Panc1 (cell line): Measurements from ENCODE around the gene DCLK2.

ENCODE experiments used
- POLR2AphosphoS5 ChIP-seq: IDR thresholded peaks from 2 replicates; pipeline ENCODE4 v1.6.1; 2012; ENCODE audit warnings: mild to moderate bottlenecking, low read depth, low read length, moderate library complexity
- REST ChIP-seq, 2 experiments: IDR thresholded peaks; 2 replicates each; pipeline ENCODE4 v1.6.1; 2011 to 2012; ENCODE audit warnings: low read depth in 2 of 2, control low read depth in 1 of 2, low read length in 1 of 2, mild to moderate bottlenecking in 1 of 2, moderate library complexity in 1 of 2; ENCODE audit not compliant: insufficient read depth in 1 of 2
- TF ChIP-seq, protein P1 (sequence below): fragments of 450-650 bp; IDR thresholded peaks from 2 replicates; pipeline ENCODE4 v1.5.1; 2017; ENCODE audit warnings: mild to moderate bottlenecking

DNA sequence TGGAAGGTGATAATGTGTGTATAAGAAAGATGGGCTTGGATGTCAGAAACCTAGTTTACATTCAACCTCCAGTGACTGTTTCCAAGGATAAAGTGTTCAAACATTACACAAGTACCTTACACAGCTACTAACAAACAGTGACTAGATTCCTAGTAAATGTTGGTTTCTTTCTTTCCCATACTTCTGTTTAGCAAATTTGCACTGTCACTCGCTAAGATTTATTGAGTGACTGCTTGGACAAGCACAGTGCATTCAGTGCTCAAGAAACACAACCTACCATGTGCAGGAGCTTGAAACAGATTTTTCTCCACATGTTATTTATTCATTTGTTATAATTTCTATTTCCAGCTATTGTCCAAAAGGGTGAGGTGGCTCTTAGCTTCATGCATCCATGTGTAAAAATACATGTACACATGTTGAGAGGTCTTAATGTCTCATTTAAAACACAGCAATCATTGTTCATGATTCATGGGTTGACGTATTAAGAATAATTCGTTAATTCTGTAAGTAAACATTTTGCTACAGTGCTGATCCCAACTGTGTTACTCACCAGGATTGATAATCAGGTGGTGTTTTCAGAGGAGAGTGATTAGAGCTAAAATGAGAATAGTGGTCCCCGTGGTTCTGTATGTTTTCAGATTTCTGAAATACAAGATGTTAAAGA is 153.0 kb downstream of the DCLK2 start:
- TF ChIP-seq POLR2AphosphoS5 (no peak), REST (IDR thresholded peaks at IDR 0.05; ENCODE audit: insufficient read depth in 1 of 2, low read depth in 2 of 2, low read length in 1 of 2) (no peak)
- TF ChIP-seq, protein P1, sequence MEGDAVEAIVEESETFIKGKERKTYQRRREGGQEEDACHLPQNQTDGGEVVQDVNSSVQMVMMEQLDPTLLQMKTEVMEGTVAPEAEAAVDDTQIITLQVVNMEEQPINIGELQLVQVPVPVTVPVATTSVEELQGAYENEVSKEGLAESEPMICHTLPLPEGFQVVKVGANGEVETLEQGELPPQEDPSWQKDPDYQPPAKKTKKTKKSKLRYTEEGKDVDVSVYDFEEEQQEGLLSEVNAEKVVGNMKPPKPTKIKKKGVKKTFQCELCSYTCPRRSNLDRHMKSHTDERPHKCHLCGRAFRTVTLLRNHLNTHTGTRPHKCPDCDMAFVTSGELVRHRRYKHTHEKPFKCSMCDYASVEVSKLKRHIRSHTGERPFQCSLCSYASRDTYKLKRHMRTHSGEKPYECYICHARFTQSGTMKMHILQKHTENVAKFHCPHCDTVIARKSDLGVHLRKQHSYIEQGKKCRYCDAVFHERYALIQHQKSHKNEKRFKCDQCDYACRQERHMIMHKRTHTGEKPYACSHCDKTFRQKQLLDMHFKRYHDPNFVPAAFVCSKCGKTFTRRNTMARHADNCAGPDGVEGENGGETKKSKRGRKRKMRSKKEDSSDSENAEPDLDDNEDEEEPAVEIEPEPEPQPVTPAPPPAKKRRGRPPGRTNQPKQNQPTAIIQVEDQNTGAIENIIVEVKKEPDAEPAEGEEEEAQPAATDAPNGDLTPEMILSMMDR = no peak
